ENCODE data around the gene PASK.

- TF ChIP-seq TARDBP (IDR thresholded peaks at IDR 0.05): no peak
- no peak for TF ChIP-seq ARNT (IDR thresholded peaks at IDR 0.05)
- TF ChIP-seq PKNOX1 (IDR thresholded peaks at IDR 0.05): no peak
- TF ChIP-seq BHLHE40 (IDR thresholded peaks at IDR 0.05; ENCODE audit: borderline replicate concordance): no peak
- no peak for TF ChIP-seq ZNF384 (IDR thresholded peaks at IDR 0.05)
- no peak for TF ChIP-seq NFRKB (IDR thresholded peaks at IDR 0.05)
These were observed 25.3 kb downstream of the PASK start for GRCh38 chr2:241123816-241124536.

All from HEK293T (cell line).